DMS153 treated with DMSO at 0.1 percent for 48 hours (cell line): ENCODE measurements around the gene ARHGAP5.
"Not testable (repeated sequence)": the region's sequence is repeated elsewhere in the genome, so short reads cannot be mapped to it uniquely, and the experiment has no call there.

Experiments used
- DNase-seq: peaks from one replicate; lab custom pipeline; 2025; ENCODE audit not compliant: unreplicated experiment; lab: John Stamatoyannopoulos, UW

Gene ARHGAP5

DNA sequence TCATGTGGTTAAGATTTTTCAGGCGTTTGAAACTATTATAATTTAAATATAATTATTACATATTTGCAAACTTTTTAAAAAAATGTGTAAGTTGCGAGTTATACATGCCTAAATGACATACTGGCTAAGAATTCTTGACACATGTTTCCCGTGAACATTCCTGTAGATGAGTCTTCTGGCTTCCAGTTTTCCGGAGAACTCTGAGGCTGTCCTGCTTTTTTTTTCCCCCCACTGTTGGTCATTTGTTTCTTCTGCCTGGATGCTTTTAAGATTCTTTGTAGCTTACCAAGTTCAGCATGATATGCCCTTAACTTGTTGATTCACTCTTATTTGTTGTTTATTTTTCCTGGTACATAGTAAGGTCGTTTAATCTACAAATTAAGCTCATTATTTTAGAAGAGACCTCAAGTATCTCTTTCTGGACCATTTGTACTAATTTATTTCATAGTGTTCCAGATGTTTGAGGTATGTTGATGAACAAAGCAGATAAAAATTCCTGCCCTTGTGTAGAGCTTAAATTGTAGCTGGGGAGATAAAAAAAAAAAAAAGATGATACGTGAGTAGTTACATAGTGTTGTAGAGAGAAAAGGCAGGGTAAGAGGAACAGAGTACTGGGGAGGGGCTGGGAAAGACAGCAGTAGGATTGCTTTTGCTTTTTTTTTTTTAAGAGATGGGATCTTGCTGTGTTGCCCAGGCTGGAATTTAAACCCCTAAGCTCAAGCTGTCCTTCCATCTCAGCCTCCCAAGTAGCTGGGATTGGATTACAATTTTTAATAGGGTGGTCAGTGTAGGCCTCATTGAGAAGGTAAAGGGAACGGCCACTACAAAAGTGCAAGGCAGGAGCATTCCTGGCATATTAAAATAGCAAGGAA is 32.8 kb downstream of the ARHGAP5 start:
- no peak for DNase-seq

DNA sequence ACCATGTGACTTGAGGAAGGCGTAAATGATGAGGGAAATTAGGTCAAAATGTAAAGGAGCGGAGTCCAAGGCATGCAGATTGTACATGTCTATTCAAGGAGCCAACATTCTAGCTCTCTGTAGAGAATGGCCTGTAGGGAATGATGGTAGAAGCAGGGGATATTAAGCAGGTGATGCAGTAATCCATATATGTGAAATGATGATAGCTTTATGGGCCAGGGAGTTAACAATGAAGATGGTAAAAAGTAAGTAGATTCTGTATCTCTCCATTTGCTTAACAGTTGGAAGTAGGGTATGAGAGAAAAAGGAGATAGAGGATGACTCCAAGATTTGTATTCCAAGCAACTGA is 33.4 kb downstream of the ARHGAP5 start:
- DNase-seq = no peak

DNA sequence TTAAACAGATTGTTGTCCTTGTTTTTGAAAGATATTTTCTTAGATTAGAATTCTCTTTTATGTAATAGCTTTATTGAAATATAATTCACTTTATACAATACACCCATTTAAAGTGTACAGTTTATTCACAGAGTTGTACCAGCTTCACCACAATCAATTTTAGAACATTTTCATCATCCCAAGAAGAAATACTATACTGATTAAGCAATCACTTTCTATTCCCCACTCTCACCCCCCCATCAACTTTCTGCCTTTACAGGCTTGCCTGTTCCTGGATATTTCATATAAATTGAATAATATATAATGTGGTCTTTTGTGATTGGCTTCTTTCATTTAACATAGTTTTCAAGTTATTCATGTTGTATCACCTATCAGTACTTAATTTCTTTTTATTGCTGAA is 44.4 kb downstream of the ARHGAP5 start:
- DNase-seq = no peak

DNA sequence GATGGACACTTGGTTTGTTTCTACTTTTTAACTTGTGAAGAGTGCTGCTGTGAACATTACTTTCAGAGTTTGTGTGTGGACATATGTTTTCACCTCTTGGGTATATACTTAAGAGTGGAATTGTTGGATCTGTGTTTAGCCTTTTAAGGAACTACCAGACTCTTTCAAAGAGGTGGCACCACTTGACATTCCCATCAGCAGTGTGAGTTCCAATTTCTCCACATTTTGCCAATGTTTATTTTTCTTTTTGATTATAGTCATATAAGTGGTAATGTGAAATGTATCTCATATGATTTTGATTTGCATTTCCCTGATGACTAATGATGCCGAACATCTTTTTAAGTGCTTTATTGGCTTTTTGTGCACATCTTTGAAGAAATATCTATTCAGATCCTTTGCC is 44.8 kb downstream of the ARHGAP5 start:
- DNase-seq = no peak

DNA sequence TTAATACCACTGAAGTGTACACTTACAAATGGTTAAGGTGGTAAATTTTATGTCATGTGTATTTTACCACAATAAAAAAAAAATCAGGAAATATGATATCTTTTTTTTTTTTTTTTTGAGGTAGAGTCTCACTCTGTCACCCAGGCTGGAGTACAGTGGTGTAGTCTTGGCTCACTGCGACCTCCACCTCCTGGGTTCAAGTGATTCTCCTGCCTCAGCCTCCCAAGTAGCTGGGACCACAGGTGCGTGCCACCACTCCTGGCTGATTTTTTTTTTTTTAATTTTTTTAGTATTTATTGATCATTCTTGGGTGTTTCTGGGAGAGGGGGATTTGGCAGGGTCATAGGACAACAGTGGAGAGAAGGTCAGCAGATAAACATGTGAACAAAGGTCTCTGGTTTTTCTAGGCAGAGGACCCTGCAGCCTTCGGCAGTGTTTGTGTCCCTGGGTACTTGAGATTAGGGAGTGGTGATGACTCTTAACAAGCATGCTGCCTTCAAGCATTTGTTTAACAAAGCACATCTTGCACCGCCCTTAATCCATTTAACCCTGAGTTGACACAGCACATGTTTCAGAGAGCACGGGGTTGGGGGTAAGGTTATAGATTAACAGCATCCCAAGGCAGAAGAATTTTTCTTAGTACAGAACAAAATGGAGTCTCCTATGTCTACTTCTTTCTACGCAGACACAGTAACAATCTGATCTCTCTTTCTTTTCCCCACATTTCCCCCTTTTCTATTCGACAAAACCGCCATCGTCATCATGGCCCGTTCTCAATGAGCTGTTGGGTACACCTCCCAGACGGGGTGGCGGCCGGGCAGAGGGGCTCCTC is 50.0 kb downstream of the ARHGAP5 start:
- not testable (repeated sequence) for DNase-seq

DNA sequence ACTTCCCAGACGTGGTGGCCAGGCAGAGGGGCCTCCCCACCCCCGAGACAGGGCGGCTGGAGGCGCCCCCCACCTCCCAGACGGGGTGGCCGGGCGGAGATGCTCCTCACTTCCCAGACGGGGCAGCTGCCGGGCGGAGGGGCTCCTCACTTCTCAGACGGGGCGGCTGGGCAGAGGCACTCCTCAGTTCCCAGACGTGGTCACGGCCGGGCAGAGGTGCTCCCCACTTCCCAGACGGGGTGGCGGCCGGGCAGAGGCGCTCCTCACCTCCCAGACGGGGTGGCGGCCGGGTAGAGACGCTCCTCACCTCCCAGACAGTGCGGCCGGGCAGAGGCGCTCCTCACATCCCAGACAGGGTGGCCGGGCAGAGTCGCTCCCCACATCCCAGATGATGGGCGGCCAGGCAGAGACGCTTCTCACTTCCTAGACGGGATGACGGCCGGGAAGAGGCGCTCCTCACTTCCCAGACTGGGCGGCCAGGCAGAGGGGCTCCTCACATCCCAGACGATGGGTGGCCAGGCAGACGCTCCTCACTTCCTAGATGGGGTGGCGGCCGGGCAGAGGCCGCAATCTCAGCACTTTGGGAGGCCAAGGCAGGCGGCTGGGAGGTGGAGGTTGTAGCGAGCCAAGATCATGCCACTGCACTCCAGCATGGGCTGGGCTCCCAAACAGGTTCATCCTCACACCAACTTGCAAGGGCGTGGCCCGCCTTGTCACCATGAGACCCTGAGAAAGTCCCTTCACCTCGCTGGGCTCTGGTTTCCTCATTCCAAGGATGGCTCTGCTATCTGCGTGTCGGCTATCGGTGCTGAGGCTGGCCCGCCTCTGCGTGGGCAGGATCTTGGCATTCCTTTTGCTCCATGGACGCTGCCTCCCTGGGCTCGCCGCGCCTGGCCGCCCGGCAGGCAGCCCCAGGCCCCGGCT is 50.9 kb downstream of the ARHGAP5 start:
- not testable (repeated sequence) for DNase-seq

DNA sequence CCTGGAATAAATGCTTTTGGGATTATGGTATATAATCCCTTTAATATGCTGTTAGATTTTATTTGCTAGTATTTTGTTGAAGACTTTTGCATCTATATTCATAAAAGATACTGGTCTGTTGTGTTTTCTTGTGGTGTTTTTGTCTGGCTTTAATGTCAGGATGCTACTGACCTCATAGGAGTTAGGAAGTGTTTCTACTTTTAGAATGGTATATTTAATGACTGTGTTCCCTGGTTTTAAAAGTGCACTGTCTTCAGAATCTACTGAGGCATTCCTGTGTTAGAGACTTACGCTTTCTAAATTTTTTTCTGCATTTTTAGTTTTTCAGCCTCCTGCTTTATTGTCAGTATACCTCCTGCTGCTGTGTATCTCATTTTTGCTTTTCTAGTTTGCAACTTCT is 51.6 kb downstream of the ARHGAP5 start:
- DNase-seq = no peak

DNA sequence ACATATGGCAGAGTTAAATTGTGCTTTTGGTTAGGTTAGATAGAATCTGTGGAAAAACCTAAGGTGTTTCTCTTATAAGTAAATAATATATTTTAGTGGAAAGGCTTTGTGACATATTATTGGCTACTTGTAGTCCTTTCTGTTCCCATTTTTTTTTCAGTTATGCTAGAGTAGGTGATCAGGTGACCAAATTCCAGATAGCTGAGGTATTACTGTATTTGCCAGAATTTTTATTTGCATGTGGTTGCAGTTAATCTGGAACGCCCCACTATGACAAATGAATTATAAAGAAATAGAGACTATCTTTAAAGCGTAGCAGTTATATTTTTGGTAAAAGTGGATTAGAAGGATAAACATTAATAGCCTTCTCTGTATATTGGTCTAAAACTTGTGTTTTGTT is 52.0 kb downstream of the ARHGAP5 start:
- DNase-seq = no peak

DNA sequence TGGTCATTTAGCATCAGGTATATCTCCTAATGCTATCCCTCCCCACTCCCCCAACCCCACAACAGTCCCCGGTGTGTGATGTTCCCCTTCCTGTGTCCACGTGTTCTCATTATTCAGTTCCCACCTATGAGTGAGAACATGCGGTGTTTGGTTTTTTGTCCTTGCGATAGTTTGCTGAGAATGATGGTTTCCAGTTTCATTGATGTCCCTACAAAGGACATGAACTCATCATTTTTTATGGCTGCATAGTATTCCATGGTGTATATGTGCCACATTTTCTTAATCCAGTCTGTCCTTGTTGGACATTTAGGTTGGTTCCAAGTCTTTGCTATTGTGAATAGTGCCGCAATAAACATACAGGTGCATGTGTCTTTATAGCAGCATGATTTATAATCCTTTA is 54.6 kb downstream of the ARHGAP5 start:
- DNase-seq = not testable (repeated sequence)

DNA sequence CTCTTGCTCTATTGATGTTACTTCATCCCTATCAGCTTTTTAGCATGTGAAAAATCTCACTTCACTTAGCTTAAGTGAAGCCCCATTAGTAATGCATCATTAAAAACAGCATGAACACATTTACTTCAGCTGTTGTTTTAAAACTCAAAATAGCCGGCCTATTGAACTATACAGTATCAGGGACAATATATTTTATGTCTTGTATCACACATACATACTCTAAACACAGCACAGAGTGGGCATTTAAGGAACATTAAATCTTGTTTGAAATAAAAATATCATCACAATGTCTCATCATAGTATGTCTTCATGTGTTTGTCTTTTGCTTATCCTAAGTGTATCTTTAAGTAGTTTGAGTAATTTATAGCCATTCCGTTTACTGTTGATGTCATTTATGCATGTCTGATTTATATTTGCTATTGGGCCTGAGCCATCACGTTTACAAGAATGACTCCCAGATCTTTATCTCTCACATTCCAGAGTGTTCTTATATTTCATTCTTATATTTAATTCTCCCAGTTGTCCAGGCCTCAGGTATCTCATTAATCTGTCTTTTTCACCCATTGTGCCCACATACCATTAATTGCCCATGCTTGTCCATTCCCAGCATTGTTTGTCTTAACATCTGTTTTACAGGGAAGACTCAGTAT is 57.5 kb downstream of the ARHGAP5 start:
- no peak for DNase-seq

DNA sequence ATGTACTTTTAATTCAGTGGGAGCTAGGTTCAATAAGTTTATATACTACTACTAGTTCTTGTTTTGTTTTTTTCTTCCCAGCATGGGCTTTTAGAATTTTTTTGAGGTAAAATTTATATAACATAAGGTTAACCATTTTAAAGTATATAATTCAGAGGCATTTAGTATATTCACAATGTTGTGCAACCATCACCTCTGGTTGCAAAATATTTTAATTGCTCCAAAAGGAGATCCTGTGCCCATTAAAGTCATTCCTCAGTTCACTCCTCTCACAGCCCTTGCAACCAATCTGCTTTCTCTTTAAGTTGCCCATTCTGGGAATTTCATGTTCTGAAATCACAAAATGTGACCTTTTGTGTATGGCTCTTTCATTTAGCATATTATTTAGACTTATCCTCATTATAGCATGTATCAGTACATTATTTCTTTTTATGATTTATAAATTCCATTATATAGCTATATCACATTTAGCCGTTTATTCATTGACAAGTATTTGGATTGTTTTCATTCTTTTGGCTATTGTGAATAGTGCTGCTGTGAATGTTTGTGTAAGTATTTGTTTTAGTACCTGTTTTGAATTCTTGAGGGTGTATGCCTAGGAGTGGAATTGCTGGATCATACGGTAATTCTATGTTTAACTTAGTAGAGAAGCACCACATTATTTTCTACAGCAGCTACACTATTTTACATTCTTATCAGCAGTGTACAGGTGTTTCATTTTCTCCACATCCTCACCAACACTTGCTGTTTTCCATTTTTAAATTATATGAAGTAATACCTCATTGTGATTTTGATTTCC is 59.1 kb downstream of the ARHGAP5 start:
- no peak for DNase-seq

DNA sequence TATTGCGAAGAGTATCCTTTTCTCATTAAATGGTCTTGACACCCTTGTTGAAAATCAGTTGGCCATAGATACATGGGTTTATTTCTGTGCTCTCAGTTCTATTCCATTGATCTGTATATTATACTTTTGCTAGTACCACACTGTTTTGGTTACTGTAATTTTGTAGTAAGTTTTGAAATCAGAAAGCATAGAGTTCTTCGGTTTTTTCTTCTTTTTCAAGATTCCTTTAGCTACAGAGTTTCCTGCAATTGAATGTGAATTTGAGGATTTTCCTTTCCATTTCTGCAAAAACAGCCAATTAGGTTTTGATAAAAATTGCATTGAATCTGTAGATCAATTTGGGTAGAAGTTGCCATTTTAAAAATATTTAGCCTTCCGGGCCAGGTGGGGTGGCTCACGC is 60.2 kb downstream of the ARHGAP5 start:
- no peak for DNase-seq

DNA sequence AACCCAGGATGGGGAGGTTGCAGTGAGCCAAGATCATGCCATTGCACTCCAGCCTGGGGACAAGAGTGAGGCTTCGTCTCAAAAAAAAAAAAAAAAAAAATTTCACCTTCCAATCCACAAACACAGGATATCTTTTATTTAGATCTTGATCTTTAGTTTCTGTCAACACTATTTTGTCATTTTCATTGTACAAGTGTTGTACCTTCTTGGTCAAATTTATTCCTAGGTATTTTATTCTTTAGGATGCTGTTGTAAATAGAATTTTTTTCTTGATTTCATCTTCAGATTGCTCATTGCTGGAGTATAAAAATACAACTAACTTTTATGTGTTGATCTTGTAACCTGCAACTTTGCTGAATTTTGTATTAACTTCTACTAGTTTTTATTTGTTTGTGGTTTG is 60.8 kb downstream of the ARHGAP5 start:
- no peak for DNase-seq

DNA sequence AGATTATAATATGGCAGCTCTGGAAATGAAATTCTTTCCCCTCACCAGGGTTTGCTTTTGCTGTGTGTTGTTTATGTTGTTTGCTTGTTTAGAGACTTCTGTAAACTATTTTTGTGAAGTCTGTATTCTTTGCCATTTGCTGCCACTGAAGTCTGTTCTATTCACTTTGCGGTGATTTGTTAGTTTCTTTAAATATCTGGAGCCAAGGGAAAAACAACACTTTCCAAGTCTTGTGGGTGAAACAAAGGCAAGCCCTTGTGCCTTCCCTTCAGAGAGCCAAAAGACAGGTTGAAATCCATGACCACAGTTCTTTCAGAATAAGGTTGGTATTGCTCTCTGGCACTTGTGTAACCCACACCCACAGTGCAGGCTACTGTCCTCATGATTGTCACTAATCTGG is 65.2 kb downstream of the ARHGAP5 start:
- no peak for DNase-seq

DNA sequence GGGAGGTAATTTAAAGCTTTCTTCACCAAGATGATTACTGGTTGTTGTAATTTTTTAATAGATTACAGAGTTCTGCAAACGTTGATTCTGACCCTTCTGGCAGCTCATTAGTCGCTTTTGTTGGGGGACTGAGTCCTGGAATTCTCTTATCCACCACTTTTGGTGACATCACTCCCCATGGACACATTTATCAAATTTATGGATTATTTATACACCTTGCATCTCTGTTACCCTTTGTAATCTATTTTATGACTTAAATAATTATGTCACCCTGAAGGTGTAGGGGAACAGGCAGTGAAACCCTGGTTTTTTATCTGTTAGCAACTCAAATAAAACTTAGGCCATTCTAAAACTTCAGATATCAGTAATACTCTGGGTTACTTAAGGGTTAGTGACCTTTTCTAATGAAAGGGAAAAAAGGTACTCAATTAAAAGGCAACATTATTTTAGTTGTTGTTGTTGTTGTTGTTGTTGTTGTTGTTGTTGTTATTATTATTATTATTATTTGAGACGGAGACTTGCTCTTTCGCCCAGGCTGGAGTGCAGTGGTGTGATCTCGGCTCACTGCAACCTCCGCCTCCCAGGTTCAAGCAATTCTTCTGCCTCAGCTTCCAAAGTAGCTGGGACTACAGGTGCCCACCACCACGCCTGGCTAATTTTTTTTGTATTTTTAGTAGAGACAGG is 65.8 kb downstream of the ARHGAP5 start:
- no peak for DNase-seq

DNA sequence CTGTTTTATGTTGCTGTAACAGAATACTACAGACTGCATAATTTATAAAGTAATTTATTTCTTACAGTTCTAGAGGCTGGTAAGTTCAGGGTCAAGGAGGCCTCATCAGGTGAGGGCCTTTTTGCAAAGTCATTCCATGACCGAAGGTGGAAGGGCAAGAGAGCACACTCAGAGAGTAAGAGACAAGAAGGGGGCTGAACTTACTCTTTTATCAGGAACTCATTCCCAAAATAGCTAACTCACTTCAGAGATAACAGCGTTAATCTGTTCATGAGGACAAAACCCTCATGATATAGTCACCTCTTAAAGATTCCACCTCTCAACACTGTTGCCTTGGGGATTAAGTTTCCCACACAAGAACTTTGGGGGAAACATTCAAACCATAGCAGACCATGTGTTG is 73.3 kb downstream of the ARHGAP5 start:
- no peak for DNase-seq

DNA sequence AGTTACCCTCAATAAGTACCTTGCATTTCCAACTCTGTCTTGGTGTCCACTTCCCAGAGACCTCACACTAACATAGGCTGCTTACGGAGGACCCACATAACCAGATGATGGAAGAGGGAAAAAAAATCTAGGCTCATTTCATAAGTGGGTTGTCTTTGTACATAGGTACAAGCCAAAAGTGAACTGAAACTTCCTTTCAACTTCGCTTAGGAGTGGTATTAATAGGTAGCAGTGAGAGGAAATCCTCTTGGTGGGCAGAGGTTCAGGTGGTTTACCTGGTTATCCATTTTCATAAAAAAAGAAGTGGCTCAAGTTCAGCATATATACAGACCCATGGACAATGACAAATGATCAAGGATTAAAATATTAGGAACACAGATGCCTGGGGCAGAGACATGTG is 88.9 kb downstream of the ARHGAP5 start:
- DNase-seq = no peak

DNA sequence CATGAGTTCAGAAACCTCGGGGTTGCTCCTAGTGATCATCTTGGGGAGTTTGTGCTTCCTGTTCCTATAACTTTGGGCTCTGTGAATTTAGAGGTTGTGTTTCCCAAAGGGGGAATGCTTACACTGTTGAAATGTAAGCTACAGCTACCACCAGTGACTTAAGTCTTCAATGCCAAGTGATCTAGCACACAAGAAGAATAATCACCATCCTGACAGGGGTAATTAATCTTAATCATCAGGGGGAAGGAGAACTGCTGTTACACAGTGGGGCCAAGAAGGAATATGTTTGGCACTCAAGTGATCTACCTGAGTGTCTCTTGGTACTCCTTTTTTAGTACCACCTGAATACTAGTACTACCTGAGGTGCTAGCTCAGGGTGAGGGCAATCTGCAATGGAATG is 89.8 kb downstream of the ARHGAP5 start:
- DNase-seq = no peak

DNA sequence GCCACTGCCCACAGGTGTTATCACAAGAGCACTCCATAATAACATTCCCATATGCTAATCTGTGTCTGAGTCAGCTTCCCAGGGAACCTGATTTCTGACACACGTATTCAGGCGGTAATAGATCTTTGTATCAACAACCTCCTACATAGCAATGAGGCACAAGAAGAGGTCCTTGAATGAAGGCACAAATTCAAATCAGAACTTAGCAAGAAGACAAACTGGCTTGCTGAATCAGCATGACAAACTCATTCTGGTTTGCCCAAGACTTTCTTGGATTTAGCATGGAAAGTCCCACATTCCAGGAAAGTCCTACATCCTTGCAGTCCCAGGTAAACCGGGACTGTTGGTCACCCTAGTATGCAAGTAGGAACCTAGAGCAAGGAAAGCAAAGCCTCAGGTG is 90.8 kb downstream of the ARHGAP5 start:
- no peak for DNase-seq
